ENCODE data around the gene BICD2. TPM values are rescaled to one million over a fixed set of nuclear protein-coding genes. Genes with fewer than 3 reads are reported as not detected.

BICD2 gene
- total RNA-seq, 1 donor from 2014 or later, result 29.4 TPM

GRCh38 chr9:92718086-92719001, 46.3 kb downstream of the BICD2 start:
- Mint-ChIP-seq H3K36me3 (ENCODE audit: low read depth) (peaks cover 28% of the 10 kb centered on the region), H3K27ac (no peak overlapping the region), H3K4me1 (ENCODE audit: low read depth) (no peaks in the 10 kb centered on the region), H3K27me3 (ENCODE audit: insufficient read depth) (no peaks in the 10 kb centered on the region), H3K9me3 (no peaks in the 10 kb centered on the region), H3K4me3 (no peak overlapping the region)
- DNase-seq (ENCODE audit: low spot score), result no peak
- intact Hi-C loops (cut with micrococcal nuclease), result loop anchor here (5.0 kb wide), 1 partner anchor 89 kb away; no protein-coding TSS in a partner anchor

DNA sequence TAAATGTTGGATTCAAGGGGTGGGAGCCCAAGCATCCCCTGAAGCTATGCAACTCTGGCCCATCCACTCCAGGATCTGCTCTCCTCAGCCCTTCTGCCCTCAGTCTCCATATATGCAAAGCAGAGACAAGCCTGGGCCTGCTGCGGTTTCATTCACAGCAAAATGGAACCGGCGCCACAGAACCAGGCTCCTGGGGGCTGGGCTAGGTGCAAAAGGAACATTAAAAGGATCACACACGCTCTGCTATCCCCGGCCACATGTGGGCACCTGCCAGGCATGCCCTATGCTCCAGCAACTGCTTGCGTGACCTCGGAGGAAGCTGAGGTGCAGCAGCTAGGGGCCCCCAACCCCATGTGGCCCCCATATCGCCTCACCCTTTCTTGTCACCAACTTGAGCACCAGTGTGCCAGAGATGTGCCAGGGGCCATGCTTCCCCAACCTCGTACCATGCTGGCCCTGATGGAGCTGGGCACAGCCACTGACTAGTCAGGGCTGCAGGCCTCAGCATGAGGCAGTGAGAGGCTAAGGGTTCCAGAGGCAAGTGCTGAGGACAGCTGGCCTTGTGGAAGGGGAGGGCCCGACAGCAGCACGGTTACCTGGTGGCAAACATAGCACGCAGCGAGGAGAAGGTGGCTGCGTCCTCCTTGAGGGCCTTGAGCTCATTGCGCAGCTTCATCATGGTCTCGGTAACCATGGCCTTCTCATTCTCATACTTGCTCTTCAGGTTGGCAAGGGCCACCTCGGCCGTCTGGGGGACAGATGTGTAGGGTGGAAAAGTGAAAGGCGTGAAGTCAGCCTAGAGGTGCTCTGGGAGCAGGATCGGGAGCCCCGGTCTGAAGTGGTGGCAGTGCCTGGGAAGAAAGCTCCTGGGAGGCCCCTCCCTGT, 47.2 kb downstream of the BICD2 start:
- DNase-seq (ENCODE audit: low spot score), result no peak
- Mint-ChIP-seq H3K36me3 (ENCODE audit: low read depth) (peaks cover 33% of the 10 kb centered on the region), H3K27me3 (ENCODE audit: insufficient read depth) (no peaks in the 10 kb centered on the region), H3K4me3 (no peak overlapping the region), H3K27ac (no peak overlapping the region), H3K4me1 (ENCODE audit: low read depth) (peaks cover under 1% of the 10 kb centered on the region), H3K9me3 (no peaks in the 10 kb centered on the region)
- intact Hi-C loops (cut with micrococcal nuclease), result loop anchor here (5.0 kb wide), 1 partner anchor 90 kb away; no protein-coding TSS in a partner anchor

- peaks cover 10% of the 10 kb centered on the region for H3K4me1 Mint-ChIP-seq (ENCODE audit: low read depth)
- peak; percentile 65 for DNase-seq (ENCODE audit: low spot score)
- H3K9me3 Mint-ChIP-seq, result no peaks in the 10 kb centered on the region
- no peaks in the 10 kb centered on the region for H3K27me3 Mint-ChIP-seq (ENCODE audit: insufficient read depth)
- no peak overlapping the region for H3K4me3 Mint-ChIP-seq
- H3K27ac Mint-ChIP-seq, result no peak overlapping the region
- peaks cover 37% of the 10 kb centered on the region for H3K36me3 Mint-ChIP-seq (ENCODE audit: low read depth)
- intact Hi-C loops (cut with micrococcal nuclease), result loop anchor here (1.0 to 5.0 kb wide), 3 partner anchors 48 to 91 kb away; partner anchors contain the start of gene BICD2
Observed at GRCh38 chr9:92716557-92716956, 48.1 kb downstream of the BICD2 start.

- intact Hi-C loops (cut with micrococcal nuclease), result loop anchor here (1.0 to 5.0 kb wide), 3 partner anchors 49 to 92 kb away; partner anchors contain the start of gene BICD2
- Mint-ChIP-seq H3K9me3 (no peaks in the 10 kb centered on the region), H3K36me3 (ENCODE audit: low read depth) (peaks cover 37% of the 10 kb centered on the region), H3K27ac (no peak overlapping the region), H3K4me3 (no peak overlapping the region), H3K27me3 (ENCODE audit: insufficient read depth) (no peaks in the 10 kb centered on the region), H3K4me1 (ENCODE audit: low read depth) (peaks cover 17% of the 10 kb centered on the region)
- DNase-seq (ENCODE audit: low spot score), result no peak
Observed at GRCh38 chr9:92715488-92716231, 49.0 kb downstream of the BICD2 start.

DNA sequence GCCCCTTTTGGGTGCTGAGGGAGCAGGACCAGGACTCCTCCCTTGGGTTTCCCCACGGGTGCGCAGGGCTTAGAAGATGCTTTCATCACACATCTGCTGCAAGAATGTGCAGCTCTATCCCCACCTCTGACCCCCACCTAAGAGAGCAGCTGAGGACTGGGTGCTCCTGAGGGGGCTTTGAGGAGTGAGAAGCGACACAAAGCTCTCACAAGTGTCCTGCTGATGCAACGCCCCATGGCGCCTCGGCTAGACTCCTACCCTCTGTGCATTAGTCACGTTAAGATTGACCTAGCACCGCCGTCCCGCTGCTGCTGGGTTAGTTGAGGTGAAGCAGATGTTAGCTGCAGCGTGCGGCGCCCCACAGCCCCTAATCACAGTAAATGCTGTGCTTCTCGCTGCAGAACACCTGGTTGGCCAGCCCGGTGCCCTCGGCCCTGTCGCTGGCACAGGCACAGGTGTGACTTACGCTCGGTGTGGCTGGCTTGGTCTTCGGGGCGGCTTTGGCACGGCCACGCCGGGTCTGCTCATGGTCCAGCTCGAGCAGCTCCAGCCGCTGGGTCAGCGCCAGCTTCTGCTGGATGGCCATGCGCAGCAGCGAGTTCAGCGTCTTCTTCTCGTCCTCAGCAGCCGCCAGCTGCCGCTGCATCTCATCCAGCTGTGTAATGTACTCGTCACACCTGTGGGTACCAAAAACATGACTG, 49.7 kb downstream of the BICD2 start:
- intact Hi-C loops (cut with micrococcal nuclease), result loop anchor here (5.0 kb wide), 1 partner anchor 92 kb away; no protein-coding TSS in a partner anchor
- H3K27ac Mint-ChIP-seq, result no peak overlapping the region
- H3K9me3 Mint-ChIP-seq, result no peaks in the 10 kb centered on the region
- no peak overlapping the region for H3K4me3 Mint-ChIP-seq
- H3K4me1 Mint-ChIP-seq (ENCODE audit: low read depth), result peaks cover 17% of the 10 kb centered on the region
- DNase-seq (ENCODE audit: low spot score), result no peak
- H3K27me3 Mint-ChIP-seq (ENCODE audit: insufficient read depth), result no peaks in the 10 kb centered on the region
- H3K36me3 Mint-ChIP-seq (ENCODE audit: low read depth), result peaks cover 34% of the 10 kb centered on the region

DNA sequence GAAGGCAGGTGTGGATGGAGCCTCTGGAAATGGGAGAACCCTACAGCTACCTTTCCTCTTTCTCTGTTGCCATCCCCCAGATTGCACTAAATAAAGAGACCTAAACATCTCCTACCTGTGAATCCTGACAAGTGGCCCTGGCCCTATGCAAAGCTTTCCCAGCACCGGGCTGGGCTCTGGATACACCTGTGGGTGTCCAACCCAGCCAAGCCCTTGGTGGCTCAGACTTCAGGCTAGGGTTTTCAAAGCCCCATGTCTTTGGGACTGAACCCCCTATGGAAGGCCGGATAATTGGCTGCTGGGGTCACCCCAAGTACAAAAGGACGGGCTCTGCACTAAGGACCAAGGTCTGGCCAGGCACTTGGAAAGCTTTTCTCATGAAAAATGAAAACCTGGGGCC, 50.6 kb downstream of the BICD2 start:
- Mint-ChIP-seq H3K36me3 (ENCODE audit: low read depth) (peaks cover 31% of the 10 kb centered on the region), H3K27ac (no peak overlapping the region), H3K27me3 (ENCODE audit: insufficient read depth) (no peaks in the 10 kb centered on the region), H3K4me3 (no peak overlapping the region), H3K4me1 (ENCODE audit: low read depth) (peaks cover 17% of the 10 kb centered on the region), H3K9me3 (no peaks in the 10 kb centered on the region)
- no peak for DNase-seq (ENCODE audit: low spot score)
- intact Hi-C loops (cut with micrococcal nuclease), result no loop called here

DNA sequence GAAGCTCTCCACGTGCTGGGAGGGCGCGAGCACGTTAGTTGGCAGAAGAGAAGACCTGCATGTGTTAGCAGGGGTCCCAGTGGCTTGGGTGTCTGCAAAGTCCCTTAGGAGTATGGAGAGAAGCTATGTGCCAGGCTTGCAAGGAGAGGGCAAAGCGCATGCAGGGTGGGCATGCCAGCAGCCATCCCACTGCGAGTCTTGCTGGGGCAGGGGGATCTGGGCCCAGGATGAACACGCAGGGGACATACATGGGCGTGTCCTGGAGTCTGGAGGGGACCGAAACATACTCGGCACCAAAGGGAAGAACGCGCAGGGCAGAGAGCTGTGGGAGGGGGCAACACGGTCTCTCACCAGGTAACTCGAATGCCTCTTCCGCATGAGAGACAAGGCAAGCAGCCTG, 51.1 kb downstream of the BICD2 start:
- no peak for DNase-seq (ENCODE audit: low spot score)
- Mint-ChIP-seq H3K27me3 (ENCODE audit: insufficient read depth) (no peaks in the 10 kb centered on the region), H3K27ac (peak overlapping the region; percentile 60), H3K4me1 (ENCODE audit: low read depth) (peaks cover 17% of the 10 kb centered on the region), H3K4me3 (no peak overlapping the region), H3K36me3 (ENCODE audit: low read depth) (peaks cover 31% of the 10 kb centered on the region), H3K9me3 (no peaks in the 10 kb centered on the region)
- intact Hi-C loops (cut with micrococcal nuclease), result no loop called here

GRCh38 chr9:92712767-92713166, 51.9 kb downstream of the BICD2 start:
- Mint-ChIP-seq H3K36me3 (ENCODE audit: low read depth) (peaks cover 31% of the 10 kb centered on the region), H3K4me1 (ENCODE audit: low read depth) (peaks cover 17% of the 10 kb centered on the region), H3K27me3 (ENCODE audit: insufficient read depth) (no peaks in the 10 kb centered on the region), H3K9me3 (no peaks in the 10 kb centered on the region), H3K4me3 (no peak overlapping the region), H3K27ac (peak overlapping the region; percentile 85)
- no peak for DNase-seq (ENCODE audit: low spot score)
- intact Hi-C loops (cut with micrococcal nuclease), result no loop called here

GRCh38 chr9:92711844-92712243, 52.8 kb downstream of the BICD2 start:
- H3K27ac Mint-ChIP-seq, result peak overlapping the region; percentile 85
- H3K4me1 Mint-ChIP-seq (ENCODE audit: low read depth), result peaks cover 22% of the 10 kb centered on the region
- H3K36me3 Mint-ChIP-seq (ENCODE audit: low read depth), result peaks cover 29% of the 10 kb centered on the region
- H3K4me3 Mint-ChIP-seq, result peak overlapping the region; percentile 69
- no peaks in the 10 kb centered on the region for H3K27me3 Mint-ChIP-seq (ENCODE audit: insufficient read depth)
- intact Hi-C loops (cut with micrococcal nuclease), result no loop called here
- H3K9me3 Mint-ChIP-seq, result no peaks in the 10 kb centered on the region
- no peak for DNase-seq (ENCODE audit: low spot score)

- no peaks in the 10 kb centered on the region for H3K27me3 Mint-ChIP-seq (ENCODE audit: insufficient read depth)
- peaks cover 23% of the 10 kb centered on the region for H3K36me3 Mint-ChIP-seq (ENCODE audit: low read depth)
- intact Hi-C loops (cut with micrococcal nuclease), result no loop called here
- H3K27ac Mint-ChIP-seq, result peak overlapping the region; percentile 11
- H3K4me3 Mint-ChIP-seq, result no peak overlapping the region
- DNase-seq (ENCODE audit: low spot score), result no peak
- H3K4me1 Mint-ChIP-seq (ENCODE audit: low read depth), result peaks cover 29% of the 10 kb centered on the region
- no peaks in the 10 kb centered on the region for H3K9me3 Mint-ChIP-seq
Observed at GRCh38 chr9:92711146-92711545, 53.5 kb downstream of the BICD2 start.

GRCh38 chr9:92710368-92710767, 54.3 kb downstream of the BICD2 start:
- H3K4me1 Mint-ChIP-seq (ENCODE audit: low read depth), result peaks cover 32% of the 10 kb centered on the region
- H3K27ac Mint-ChIP-seq, result no peak overlapping the region
- peaks cover 23% of the 10 kb centered on the region for H3K36me3 Mint-ChIP-seq (ENCODE audit: low read depth)
- intact Hi-C loops (cut with micrococcal nuclease), result no loop called here
- H3K4me3 Mint-ChIP-seq, result no peak overlapping the region
- no peaks in the 10 kb centered on the region for H3K9me3 Mint-ChIP-seq
- no peaks in the 10 kb centered on the region for H3K27me3 Mint-ChIP-seq (ENCODE audit: insufficient read depth)
- DNase-seq (ENCODE audit: low spot score), result no peak

DNA sequence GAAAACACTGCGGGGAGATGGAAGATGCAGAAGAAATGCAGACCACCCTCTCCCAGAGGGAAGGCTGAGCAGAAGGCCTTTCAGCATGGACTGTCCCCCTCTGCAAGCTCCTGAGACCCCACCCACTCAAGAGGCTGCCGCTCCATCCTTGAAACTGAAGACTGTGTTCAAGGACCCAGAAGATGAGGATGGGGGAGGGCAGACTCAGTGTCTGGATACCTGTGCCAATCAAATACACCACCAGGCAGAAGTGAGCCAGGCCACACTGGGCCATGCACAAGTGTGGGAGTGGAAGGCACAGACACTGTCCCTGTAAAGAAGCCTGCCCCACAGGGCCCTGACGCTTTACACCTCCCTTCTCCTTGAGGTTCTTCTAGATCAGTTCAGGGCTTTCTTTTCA, 54.7 kb downstream of the BICD2 start:
- intact Hi-C loops (cut with micrococcal nuclease), result no loop called here
- Mint-ChIP-seq H3K4me1 (ENCODE audit: low read depth) (peaks cover 32% of the 10 kb centered on the region), H3K4me3 (no peak overlapping the region), H3K36me3 (ENCODE audit: low read depth) (peaks cover 23% of the 10 kb centered on the region), H3K27ac (no peak overlapping the region), H3K9me3 (no peaks in the 10 kb centered on the region), H3K27me3 (ENCODE audit: insufficient read depth) (no peaks in the 10 kb centered on the region)
- no peak for DNase-seq (ENCODE audit: low spot score)

Data from activated T-helper 1 cell treated with anti-CD3 and anti-CD28 coated beads, Interleukin-12 subunit alpha, Interleukin-12 subunit beta, Interleukin-2, Interleukin-4 antibody, amounts not matched to agents 30 ng/mL and 10 ng/mL and 1 ng/mL, durations not matched to agents 14 hours and 24 hours and 36 hours (primary cell).